Measurements from ENCODE around the gene NKX1-1.

GRCh38 chr4:1362046-1362445, 44.2 kb downstream of the NKX1-1 start:
- TF ChIP-seq CTCF (IDR thresholded peaks at IDR 0.05; ENCODE audit: poor library complexity, severe bottlenecking) (no peak), TAF1 (IDR thresholded peaks at IDR 0.05; ENCODE audit: low read depth) (no peak), EZH2 (IDR thresholded peaks at IDR 0.05; ENCODE audit: borderline replicate concordance, insufficient read depth, low read length, poor library complexity, severe bottlenecking) (no peak), POLR2AphosphoS5 (IDR thresholded peaks at IDR 0.05) (no peak)

All from neural cell (in vitro differentiated cells).